ENCODE measurements around the gene KCNJ10. TPM values are rescaled to one million over a fixed set of nuclear protein-coding genes. Genes with fewer than 3 reads are reported as not detected.

Gene KCNJ10
- total and polyA plus RNA-seq, 4 experiments from 2014 or later: 0.08 TPM; not detected in 3

- Mint-ChIP-seq H3K27ac (no peak overlapping the region), H3K36me3 (no peaks in the 10 kb centered on the region), H3K4me3 (no peak overlapping the region), H3K9me3 (no peaks in the 10 kb centered on the region), H3K27me3 (peaks cover 19 to 23% of the 10 kb centered on the region in 2 donors), H3K4me1 (no peaks in the 10 kb centered on the region)
- POLR2A ChIA-PET (ENCODE audit: partially characterized antibody): no interaction called here
- Histone ChIP-seq H3K4me1 (ENCODE audit: insufficient read depth, low read length) (no peaks in the 10 kb centered on the region), H3K27ac (ENCODE audit: low read depth, low read length) (no peak overlapping the region), H3K4me3 (ENCODE audit: low read length in 2 of 2) (no peak overlapping the region), H3K27me3 (ENCODE audit: insufficient read depth, low read length) (no peaks in the 10 kb centered on the region), H3K9me3 (ENCODE audit: control insufficient read depth in 1 of 2, low read length in 2 of 2) (no peaks in the 10 kb centered on the region), H3K36me3 (ENCODE audit: insufficient read depth, low read length) (no peaks in the 10 kb centered on the region)
- intact Hi-C loops (cut with micrococcal nuclease): no loop called here
- no peak for DNase-seq
- CTCF ChIA-PET (ENCODE audit: partially characterized antibody): interaction anchor here (1.9 kb wide), 1 partner anchor 49 kb away, joined by 7 read pairs; no protein-coding TSS in a partner anchor
These were observed 111.1 kb downstream of the KCNJ10 start for GRCh38 chr1:159958719-159959380.

- H3K27ac Mint-ChIP-seq: no peak overlapping the region
- Histone ChIP-seq H3K27me3 (ENCODE audit: insufficient read depth, low read length) (no peaks in the 10 kb centered on the region), H3K36me3 (ENCODE audit: insufficient read depth, low read length) (no peaks in the 10 kb centered on the region), H3K4me1 (ENCODE audit: insufficient read depth, low read length) (no peaks in the 10 kb centered on the region), H3K27ac (ENCODE audit: low read depth, low read length) (no peak overlapping the region), H3K9me3 (ENCODE audit: control insufficient read depth in 1 of 2, low read length in 2 of 2) (no peaks in the 10 kb centered on the region), H3K4me3 (ENCODE audit: low read length in 2 of 2) (no peak overlapping the region)
- intact Hi-C loops (cut with micrococcal nuclease): no loop called here
- DNase-seq: no peak
- peaks cover 24 to 25% of the 10 kb centered on the region in 2 donors for H3K27me3 Mint-ChIP-seq
- CTCF ChIA-PET (ENCODE audit: partially characterized antibody): interaction anchor here (0.8 to 1.9 kb wide), 3 partner anchors 16 to 50 kb away, joined by 3 to 7 read pairs (median 4); no protein-coding TSS in a partner anchor
- no peaks in the 10 kb centered on the region for H3K9me3 Mint-ChIP-seq
- POLR2A ChIA-PET (ENCODE audit: partially characterized antibody): no interaction called here
- no peak overlapping the region for H3K4me3 Mint-ChIP-seq
- no peaks in the 10 kb centered on the region for H3K36me3 Mint-ChIP-seq
- H3K4me1 Mint-ChIP-seq: no peaks in the 10 kb centered on the region
These were observed 112.1 kb downstream of the KCNJ10 start for GRCh38 chr1:159957824-159958268.

GRCh38 chr1:159955456-159955855, 114.5 kb downstream of the KCNJ10 start:
- POLR2A ChIA-PET (ENCODE audit: partially characterized antibody): no interaction called here
- DNase-seq: no peak
- Mint-ChIP-seq H3K4me1 (no peaks in the 10 kb centered on the region), H3K27me3 (peaks cover 36 to 37% of the 10 kb centered on the region in 2 donors), H3K27ac (no peak overlapping the region), H3K4me3 (no peak overlapping the region), H3K9me3 (no peaks in the 10 kb centered on the region), H3K36me3 (no peaks in the 10 kb centered on the region)
- H3K27ac ChIP-seq (ENCODE audit: low read depth, low read length): no peak overlapping the region
- H3K36me3 ChIP-seq (ENCODE audit: insufficient read depth, low read length): no peaks in the 10 kb centered on the region
- intact Hi-C loops (cut with micrococcal nuclease): no loop called here
- H3K4me3 ChIP-seq (ENCODE audit: low read length in 2 of 2): no peak overlapping the region
- no peaks in the 10 kb centered on the region for H3K4me1 ChIP-seq (ENCODE audit: insufficient read depth, low read length)
- CTCF ChIA-PET (ENCODE audit: partially characterized antibody): interaction anchor here (0.8 to 1.2 kb wide), 2 partner anchors 52 to 89 kb away, joined by 3 to 4 read pairs; no protein-coding TSS in a partner anchor
- H3K9me3 ChIP-seq (ENCODE audit: control insufficient read depth in 1 of 2, low read length in 2 of 2): no peaks in the 10 kb centered on the region
- H3K27me3 ChIP-seq (ENCODE audit: insufficient read depth, low read length): no peaks in the 10 kb centered on the region

DNA sequence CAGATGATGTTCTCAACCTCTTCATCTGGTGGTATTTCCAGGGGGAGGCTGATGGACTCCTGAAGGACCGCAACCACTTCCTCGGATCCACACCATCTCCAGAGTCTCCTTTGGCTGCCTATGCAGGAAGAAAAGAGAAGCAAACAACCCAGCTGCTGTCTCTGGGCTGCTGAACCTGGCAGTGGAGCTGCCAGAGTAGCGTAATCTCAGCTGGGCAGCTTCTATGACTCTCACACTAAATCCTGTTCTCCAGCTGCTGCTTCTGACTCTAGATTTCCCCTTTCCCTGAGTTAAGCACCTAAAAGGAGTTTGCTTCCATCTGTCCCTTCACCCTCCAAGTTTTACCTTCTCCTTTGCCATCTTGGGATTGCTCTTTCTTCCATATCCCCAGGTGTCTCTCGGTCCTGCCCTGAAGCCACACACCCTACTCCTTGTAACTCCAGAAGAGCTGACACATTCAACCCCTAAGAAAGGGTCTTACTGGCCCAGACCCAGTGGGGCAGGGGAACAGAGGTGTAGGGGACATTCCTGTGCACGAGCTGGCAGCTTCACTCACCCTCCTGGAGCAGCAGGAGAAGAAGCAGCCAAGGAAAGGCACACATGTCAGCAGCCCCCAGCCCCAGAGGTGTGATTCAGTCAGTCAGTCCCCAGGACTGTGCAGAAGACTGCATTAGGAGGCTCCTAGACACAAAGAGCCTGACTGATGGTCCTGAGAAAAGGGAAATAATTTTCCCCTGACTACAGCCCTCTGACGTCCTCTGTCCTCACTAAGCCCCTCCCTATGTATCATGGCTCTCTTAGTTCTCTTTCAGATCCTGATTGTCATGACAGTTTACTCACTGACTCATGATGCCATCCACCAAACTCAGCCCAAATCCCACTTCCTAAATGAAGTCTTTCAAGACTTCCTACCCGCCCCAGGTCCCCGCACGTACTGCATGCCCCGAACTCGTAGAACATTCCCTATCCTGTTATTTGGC, 116.1 kb downstream of the KCNJ10 start, which contains the start of gene SLAMF9:
Gene SLAMF9 (minus strand): TSS at position 702 of the 980 bp plus-strand sequence. CDS start 100 bp downstream, at position 602.
- intact Hi-C loops (cut with micrococcal nuclease): no loop called here
- Mint-ChIP-seq H3K4me1 (no peaks in the 10 kb centered on the region), H3K27me3 (peaks cover 31 to 32% of the 10 kb centered on the region in 2 donors), H3K9me3 (no peaks in the 10 kb centered on the region), H3K4me3 (no peak within 1 kb of the TSS), H3K36me3 (no peaks in the 10 kb centered on the region), H3K27ac (no peak within 1 kb of the TSS)
- H3K4me1 ChIP-seq (ENCODE audit: insufficient read depth, low read length): no peaks in the 10 kb centered on the region
- CTCF ChIA-PET (ENCODE audit: partially characterized antibody): interaction anchor here (0.6 to 2.6 kb wide), 2 partner anchors 53 to 54 kb away, joined by 3 to 10 read pairs; no protein-coding TSS in a partner anchor
- H3K9me3 ChIP-seq (ENCODE audit: control insufficient read depth in 1 of 2, low read length in 2 of 2): no peaks in the 10 kb centered on the region
- DNase-seq: no peak
- H3K27ac ChIP-seq (ENCODE audit: low read depth, low read length): no peak within 1 kb of the TSS
- POLR2A ChIA-PET (ENCODE audit: partially characterized antibody): no interaction called here
- no peak within 1 kb of the TSS for H3K4me3 ChIP-seq (ENCODE audit: low read length in 2 of 2)
- H3K36me3 ChIP-seq (ENCODE audit: insufficient read depth, low read length): no peaks in the 10 kb centered on the region
- H3K27me3 ChIP-seq (ENCODE audit: insufficient read depth, low read length): no peaks in the 10 kb centered on the region

- Mint-ChIP-seq H3K27me3 (peaks cover 32 to 35% of the 10 kb centered on the region in 2 donors), H3K36me3 (no peaks in the 10 kb centered on the region), H3K4me1 (no peaks in the 10 kb centered on the region), H3K9me3 (no peaks in the 10 kb centered on the region), H3K27ac (no peak overlapping the region), H3K4me3 (no peak overlapping the region)
- intact Hi-C loops (cut with micrococcal nuclease): no loop called here
- ChIA-PET CTCF (ENCODE audit: partially characterized antibody) (interaction anchor here (0.6 to 2.6 kb wide), 2 partner anchors 54 to 55 kb away, joined by 3 to 10 read pairs; no protein-coding TSS in a partner anchor), POLR2A (ENCODE audit: partially characterized antibody) (no interaction called here)
- DNase-seq: no peak
- no peak overlapping the region for H3K4me3 ChIP-seq (ENCODE audit: low read length in 2 of 2)
- H3K27me3 ChIP-seq (ENCODE audit: insufficient read depth, low read length): no peaks in the 10 kb centered on the region
- no peaks in the 10 kb centered on the region for H3K4me1 ChIP-seq (ENCODE audit: insufficient read depth, low read length)
- no peaks in the 10 kb centered on the region for H3K9me3 ChIP-seq (ENCODE audit: control insufficient read depth in 1 of 2, low read length in 2 of 2)
- H3K27ac ChIP-seq (ENCODE audit: low read depth, low read length): no peak overlapping the region
- no peaks in the 10 kb centered on the region for H3K36me3 ChIP-seq (ENCODE audit: insufficient read depth, low read length)
These were observed 117.0 kb downstream of the KCNJ10 start for GRCh38 chr1:159952932-159953331.

DNA sequence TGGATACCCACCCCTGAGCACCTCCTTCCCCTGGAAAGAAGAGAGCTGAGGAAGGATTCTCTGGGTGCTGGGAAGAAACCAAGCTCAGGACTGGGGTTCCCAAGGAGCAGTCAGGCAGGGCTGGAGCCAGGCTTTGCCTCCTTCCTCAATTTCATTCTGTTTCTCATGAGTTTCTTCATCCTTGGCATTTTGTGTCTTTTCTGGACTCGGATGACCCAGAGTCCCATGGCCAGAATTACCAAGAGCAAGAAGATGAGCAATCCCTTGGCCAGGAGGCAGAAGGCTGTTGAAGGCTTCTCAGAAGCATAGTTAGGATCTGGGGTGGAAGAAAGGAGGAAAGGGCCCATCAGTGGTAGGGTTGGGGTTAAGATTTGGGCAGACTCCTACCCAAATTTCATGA, 118.4 kb downstream of the KCNJ10 start:
- H3K9me3 ChIP-seq (ENCODE audit: control insufficient read depth in 1 of 2, low read length in 2 of 2): no peaks in the 10 kb centered on the region
- H3K4me1 ChIP-seq (ENCODE audit: insufficient read depth, low read length): no peaks in the 10 kb centered on the region
- CTCF ChIA-PET (ENCODE audit: partially characterized antibody): interaction anchor here (2.6 kb wide), 1 partner anchor 56 kb away, joined by 10 read pairs; no protein-coding TSS in a partner anchor
- peaks cover 32 to 35% of the 10 kb centered on the region in 2 donors for H3K27me3 Mint-ChIP-seq
- POLR2A ChIA-PET (ENCODE audit: partially characterized antibody): no interaction called here
- no peaks in the 10 kb centered on the region for H3K9me3 Mint-ChIP-seq
- H3K36me3 Mint-ChIP-seq: no peaks in the 10 kb centered on the region
- no peak overlapping the region for H3K27ac Mint-ChIP-seq
- no peaks in the 10 kb centered on the region for H3K36me3 ChIP-seq (ENCODE audit: insufficient read depth, low read length)
- no peaks in the 10 kb centered on the region for H3K27me3 ChIP-seq (ENCODE audit: insufficient read depth, low read length)
- no peak overlapping the region for H3K27ac ChIP-seq (ENCODE audit: low read depth, low read length)
- H3K4me1 Mint-ChIP-seq: no peaks in the 10 kb centered on the region
- H3K4me3 Mint-ChIP-seq: no peak overlapping the region
- no peak for DNase-seq
- H3K4me3 ChIP-seq (ENCODE audit: low read length in 2 of 2): no peak overlapping the region
- intact Hi-C loops (cut with micrococcal nuclease): no loop called here

GRCh38 chr1:159951016-159951415, 118.9 kb downstream of the KCNJ10 start:
- Histone ChIP-seq H3K4me1 (ENCODE audit: insufficient read depth, low read length) (peaks cover under 1% of the 10 kb centered on the region), H3K27me3 (ENCODE audit: insufficient read depth, low read length) (no peaks in the 10 kb centered on the region), H3K36me3 (ENCODE audit: insufficient read depth, low read length) (no peaks in the 10 kb centered on the region), H3K4me3 (ENCODE audit: low read length in 2 of 2) (no peak overlapping the region), H3K9me3 (ENCODE audit: control insufficient read depth in 1 of 2, low read length in 2 of 2) (no peaks in the 10 kb centered on the region), H3K27ac (ENCODE audit: low read depth, low read length) (no peak overlapping the region)
- no peak overlapping the region for H3K4me3 Mint-ChIP-seq
- DNase-seq: no peak
- ChIA-PET POLR2A (ENCODE audit: partially characterized antibody) (no interaction called here), CTCF (ENCODE audit: partially characterized antibody) (interaction anchor here (1.5 kb wide), 1 partner anchor 16 kb away, joined by 3 read pairs; no protein-coding TSS in a partner anchor)
- no peaks in the 10 kb centered on the region for H3K9me3 Mint-ChIP-seq
- no peaks in the 10 kb centered on the region for H3K36me3 Mint-ChIP-seq
- H3K27ac Mint-ChIP-seq: peak overlapping the region in 1 of 7 donors; percentile 1
- peaks cover 31 to 33% of the 10 kb centered on the region in 2 donors for H3K27me3 Mint-ChIP-seq
- H3K4me1 Mint-ChIP-seq: peaks cover 0 to 2% (median 2%) of the 10 kb centered on the region in 4 donors
- intact Hi-C loops (cut with micrococcal nuclease): no loop called here

All from CD4-positive, alpha-beta memory T cell (primary cell).